Placental pericyte (primary cell): Measurements from ENCODE around the gene PDE4B. TPM values are rescaled to one million over a fixed set of nuclear protein-coding genes. Genes with fewer than 3 reads are reported as not detected.

Source experiments
- small RNA-seq: library from RNA; depleted of rRNA; stranded (forward); fragments of <200 nt; gene quantifications from one replicate; pipeline ENCODE3, GENCODE V24; 2012; ENCODE audit warnings: low replicate concordance
- total RNA-seq: library from RNA; depleted of rRNA; stranded (reverse); fragments of >200 nt; gene quantifications from 2 replicates; pipeline ENCODE4 v1.2.3, GENCODE V29; 2012

The PDE4B gene
- 11.8 and 72.3 TPM in 2 replicates for total RNA-seq

DNA sequence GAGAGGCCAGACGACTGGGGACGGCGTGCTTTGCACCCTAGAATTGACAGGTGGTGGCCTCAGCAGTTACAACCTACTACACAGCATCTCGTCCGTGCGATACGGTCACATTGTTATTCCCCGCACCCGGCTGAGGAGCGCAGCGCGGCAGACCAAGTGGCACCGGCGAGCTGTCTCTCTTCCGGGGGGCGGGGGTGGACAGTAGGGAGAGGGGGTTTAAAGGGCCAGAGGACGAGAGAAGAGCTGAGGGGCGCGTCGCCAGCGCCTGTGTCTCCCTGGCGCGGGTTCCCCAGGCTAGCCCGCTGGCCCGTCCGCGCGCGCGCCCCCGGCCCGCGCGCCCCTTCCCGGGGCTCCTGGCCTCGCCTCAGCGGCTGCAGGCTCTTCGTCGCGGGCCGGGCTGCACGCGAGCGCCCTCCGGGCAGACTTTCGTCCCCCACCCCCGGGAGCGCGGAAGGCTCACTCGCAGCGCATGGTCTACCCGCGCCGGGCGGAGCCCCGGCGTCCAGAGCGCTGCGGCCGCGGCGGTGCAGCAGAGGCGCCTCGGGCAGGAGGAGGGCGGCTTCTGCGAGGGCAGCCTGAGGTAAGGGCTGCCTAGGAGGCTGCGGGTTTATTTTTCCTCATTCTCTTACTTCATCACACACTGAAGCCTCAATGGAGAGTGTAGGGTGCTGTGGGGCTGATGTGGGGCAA lies at the start of gene PDE4B:
Gene PDE4B (plus strand): TSS at position 227 of the 690 bp plus-strand sequence.

Small RNA genes lying within 50 kb of the gene (small RNA-seq; reads per million reads assigned to genes)
- not detected for gene RN7SL854P
- gene RNU4-88P: not detected
